GM18511 (cell line): Measurements from ENCODE around the gene DENND1A.
"Not testable (repeated sequence)": the region's sequence is repeated elsewhere in the genome, so short reads cannot be mapped to it uniquely, and the experiment has no call there.

Experiments used
- ATAC-seq: cut with Tn5 transposase; IDR thresholded peaks from one replicate; pipeline ENCODE4 v1.9.1; 2021; ENCODE audit warnings: mild to moderate bottlenecking, moderate library complexity; ENCODE audit not compliant: unreplicated experiment

The DENND1A gene

GRCh38 chr9:123636805-123637204, 293.1 kb downstream of the DENND1A start:
- ATAC-seq = not testable (repeated sequence)

GRCh38 chr9:123631862-123632261, 298.1 kb downstream of the DENND1A start:
- no peak for ATAC-seq

- no peak for ATAC-seq
These were observed 299.7 kb downstream of the DENND1A start for GRCh38 chr9:123630233-123630632.

GRCh38 chr9:123629531-123629930, 300.4 kb downstream of the DENND1A start:
- ATAC-seq = no peak

GRCh38 chr9:123622711-123623241, 307.1 kb downstream of the DENND1A start:
- ATAC-seq = no peak

- ATAC-seq = no peak
These were observed 309.7 kb downstream of the DENND1A start for GRCh38 chr9:123620239-123620638.

GRCh38 chr9:123617952-123618678, 311.8 kb downstream of the DENND1A start:
- no peak for ATAC-seq

- no peak for ATAC-seq
These were observed 312.6 kb downstream of the DENND1A start for GRCh38 chr9:123617286-123617685.

- no peak for ATAC-seq
These were observed 313.2 kb downstream of the DENND1A start for GRCh38 chr9:123616707-123617106.

GRCh38 chr9:123615381-123615780, 314.5 kb downstream of the DENND1A start:
- no peak for ATAC-seq

GRCh38 chr9:123614306-123615263, 315.3 kb downstream of the DENND1A start:
- ATAC-seq = no peak

GRCh38 chr9:123611226-123611625, 318.7 kb downstream of the DENND1A start:
- no peak for ATAC-seq

GRCh38 chr9:123609844-123610243, 320.1 kb downstream of the DENND1A start:
- no peak for ATAC-seq

- ATAC-seq = peak; percentile 98
These were observed 321.8 kb downstream of the DENND1A start for GRCh38 chr9:123608104-123608503.

GRCh38 chr9:123607479-123607878, 322.4 kb downstream of the DENND1A start:
- no peak for ATAC-seq

- ATAC-seq = no peak
These were observed 323.8 kb downstream of the DENND1A start for GRCh38 chr9:123606141-123606540.

- no peak for ATAC-seq
These were observed 324.6 kb downstream of the DENND1A start for GRCh38 chr9:123605286-123605685.

GRCh38 chr9:123604861-123605260, 325.1 kb downstream of the DENND1A start:
- ATAC-seq = no peak

GRCh38 chr9:123601828-123602227, 328.1 kb downstream of the DENND1A start:
- no peak for ATAC-seq

- no peak for ATAC-seq
These were observed 330.1 kb downstream of the DENND1A start for GRCh38 chr9:123599781-123600180.

GRCh38 chr9:123597876-123598556, 331.9 kb downstream of the DENND1A start:
- ATAC-seq = no peak
